ENCODE data around the gene LEO1. TPM values are rescaled to one million over a fixed set of nuclear protein-coding genes. Genes with fewer than 3 reads are reported as not detected.
A peak's percentile ranks its signal among the peaks of the same experiment; 100 is the strongest.

Gene LEO1
- total and polyA plus RNA-seq, 2 donors (not counting 1 experiment from before 2014, with no cell fraction given), result 1.9 to 19.1 TPM

DNA sequence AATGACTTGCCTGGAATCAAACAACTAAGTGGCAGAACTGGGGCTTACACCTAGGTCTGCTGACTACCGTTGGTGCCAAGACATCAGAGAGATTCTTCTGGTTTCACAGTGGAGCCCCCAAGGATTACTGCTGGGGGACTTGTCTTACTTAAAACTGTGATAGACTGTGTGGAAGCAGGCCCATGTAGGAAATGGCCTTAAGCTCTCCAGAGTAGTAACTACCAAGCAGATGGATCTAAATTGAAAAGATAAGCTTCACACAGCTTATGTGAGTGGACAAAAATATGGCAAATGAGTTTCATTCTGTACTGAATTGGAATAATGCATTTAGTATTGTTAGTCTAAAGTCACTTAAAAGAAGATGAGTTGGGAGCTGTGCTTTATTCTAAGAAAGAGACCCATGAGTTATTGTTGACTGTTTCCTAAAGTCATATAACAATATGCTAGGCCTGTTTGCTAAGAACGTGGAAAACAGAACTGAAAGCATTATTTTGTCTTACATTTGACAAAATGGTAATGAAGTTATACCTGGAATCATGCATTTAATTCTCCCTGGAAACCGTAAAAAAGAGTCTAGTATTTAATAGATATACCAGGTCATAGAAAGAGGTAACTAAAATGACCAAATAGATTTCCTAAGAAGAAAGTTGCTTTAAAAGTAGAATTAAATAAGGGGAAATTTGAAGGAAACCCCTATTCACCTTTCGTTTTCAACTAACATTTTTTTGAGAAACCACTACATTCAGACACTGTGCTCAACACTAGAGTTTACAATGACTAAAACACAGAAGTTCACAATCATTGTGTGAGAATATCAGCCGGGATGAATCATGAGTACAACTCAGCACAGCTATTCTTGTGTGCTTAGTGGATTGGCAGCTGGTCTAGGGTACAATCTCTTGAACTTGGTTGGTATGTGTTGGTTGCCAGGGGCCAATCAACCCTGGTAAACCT lies 34.4 kb upstream of the LEO1 start:
- no peaks in the 10 kb centered on the region for H3K36me3 ChIP-seq (replicated peaks in 1 of 2; ENCODE audit: control extremely low read depth in 1 of 2, control insufficient read depth in 1 of 2, extremely low read depth in 1 of 2, insufficient read depth in 2 of 2, low read length in 1 of 2)
- peaks cover 20 to 31% of the 10 kb centered on the region in 2 donors for H3K4me1 ChIP-seq (ENCODE audit: control insufficient read depth in 2 of 2, insufficient read depth in 2 of 2, low read length in 2 of 2)
- DNase-seq, result peak; percentile 31
- H3K27ac ChIP-seq (ENCODE audit: low read length in 2 of 2), result peak overlapping the region in 1 of 2 donors; percentile 59
- ChIA-PET CTCF (no interaction called here), POLR2A (no interaction called here)
- H3K4me2 ChIP-seq (replicated peaks; ENCODE audit: low read depth, low read length, poor library complexity, severe bottlenecking), result peak overlapping the region; percentile 1
- Mint-ChIP-seq H3K9me3 (ENCODE audit: insufficient read depth) (peaks cover 6% of the 10 kb centered on the region), H3K4me1 (peaks cover 33% of the 10 kb centered on the region), H3K4me3 (peak overlapping the region; percentile 40), H3K27me3 (no peaks in the 10 kb centered on the region), H3K27ac (peak overlapping the region; percentile 52)
- peak overlapping the region; percentile 30 for H2AFZ ChIP-seq (ENCODE audit: insufficient read depth, low read depth, low read length, poor library complexity, severe bottlenecking)
- no peaks in the 10 kb centered on the region for H3K79me2 ChIP-seq (ENCODE audit: control insufficient read depth, insufficient read depth, low read length)
- intact Hi-C loops (cut with micrococcal nuclease), result loop anchor here (5.0 kb wide), 1 partner anchor 41 kb away; no protein-coding TSS in a partner anchor
- no peaks in the 10 kb centered on the region for H3K9me3 ChIP-seq (ENCODE audit: control extremely low read depth in 1 of 3, control insufficient read depth in 2 of 3, insufficient read depth in 1 of 3, low read length in 2 of 3)
- peak; percentile 41 for ATAC-seq (ENCODE audit: low read depth)
- 67% methylated on average over 1 of the region's 5 CpGs for WGBS (ENCODE audit: insufficient coverage)
- no peak overlapping the region for H3K9ac ChIP-seq (ENCODE audit: low read length)
- H3K4me3 ChIP-seq (ENCODE audit: control extremely low read depth in 1 of 5, extremely low read depth in 1 of 5, insufficient read depth in 1 of 5, low read depth in 2 of 5, low read length in 4 of 5), result no peak overlapping the region
- H3K27me3 ChIP-seq (replicated peaks in 1 of 4; ENCODE audit: control extremely low read depth in 1 of 4, control insufficient read depth in 3 of 4, insufficient read depth in 4 of 4, low read length in 3 of 4), result no peaks in the 10 kb centered on the region
- TF ChIP-seq, protein P1, sequence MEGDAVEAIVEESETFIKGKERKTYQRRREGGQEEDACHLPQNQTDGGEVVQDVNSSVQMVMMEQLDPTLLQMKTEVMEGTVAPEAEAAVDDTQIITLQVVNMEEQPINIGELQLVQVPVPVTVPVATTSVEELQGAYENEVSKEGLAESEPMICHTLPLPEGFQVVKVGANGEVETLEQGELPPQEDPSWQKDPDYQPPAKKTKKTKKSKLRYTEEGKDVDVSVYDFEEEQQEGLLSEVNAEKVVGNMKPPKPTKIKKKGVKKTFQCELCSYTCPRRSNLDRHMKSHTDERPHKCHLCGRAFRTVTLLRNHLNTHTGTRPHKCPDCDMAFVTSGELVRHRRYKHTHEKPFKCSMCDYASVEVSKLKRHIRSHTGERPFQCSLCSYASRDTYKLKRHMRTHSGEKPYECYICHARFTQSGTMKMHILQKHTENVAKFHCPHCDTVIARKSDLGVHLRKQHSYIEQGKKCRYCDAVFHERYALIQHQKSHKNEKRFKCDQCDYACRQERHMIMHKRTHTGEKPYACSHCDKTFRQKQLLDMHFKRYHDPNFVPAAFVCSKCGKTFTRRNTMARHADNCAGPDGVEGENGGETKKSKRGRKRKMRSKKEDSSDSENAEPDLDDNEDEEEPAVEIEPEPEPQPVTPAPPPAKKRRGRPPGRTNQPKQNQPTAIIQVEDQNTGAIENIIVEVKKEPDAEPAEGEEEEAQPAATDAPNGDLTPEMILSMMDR (IDR thresholded peaks at IDR 0.05), result no peak
- no peak for TF ChIP-seq EZH2 (IDR thresholded peaks at IDR 0.05; ENCODE audit: borderline replicate concordance, insufficient read depth, low read depth, low read length, poor library complexity, severe bottlenecking)
- no peaks in the 10 kb centered on the region for H4K20me1 ChIP-seq (ENCODE audit: control insufficient read depth, insufficient read depth, low read length, poor library complexity, severe bottlenecking)

DNA sequence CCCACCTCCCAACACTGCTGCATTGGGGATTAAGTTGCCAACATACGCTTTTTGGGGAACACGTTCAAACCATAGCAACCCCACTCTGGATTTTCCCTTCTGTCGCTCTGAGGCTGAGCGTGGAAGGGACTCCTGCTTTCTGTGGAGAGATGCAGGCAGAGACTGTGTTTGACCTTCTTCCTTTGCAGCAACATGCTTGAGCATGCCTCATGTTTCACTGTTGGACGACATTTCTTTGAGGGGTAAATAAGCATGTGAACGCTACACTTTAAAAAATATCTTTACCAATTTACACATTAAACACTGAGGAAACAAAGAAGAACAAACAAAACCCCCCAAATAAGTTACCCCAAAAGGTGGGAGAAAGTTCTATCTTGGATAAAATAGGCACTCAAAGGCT lies 33.2 kb upstream of the LEO1 start:
- no peaks in the 10 kb centered on the region for H3K9me3 ChIP-seq (ENCODE audit: control extremely low read depth in 1 of 3, control insufficient read depth in 2 of 3, insufficient read depth in 1 of 3, low read length in 2 of 3)
- no peak overlapping the region for H3K4me3 ChIP-seq (ENCODE audit: control extremely low read depth in 1 of 5, extremely low read depth in 1 of 5, insufficient read depth in 1 of 5, low read depth in 2 of 5, low read length in 4 of 5)
- peaks cover 20 to 31% of the 10 kb centered on the region in 2 donors for H3K4me1 ChIP-seq (ENCODE audit: control insufficient read depth in 2 of 2, insufficient read depth in 2 of 2, low read length in 2 of 2)
- Mint-ChIP-seq H3K4me3 (no peak overlapping the region), H3K27me3 (no peaks in the 10 kb centered on the region), H3K4me1 (peaks cover 33% of the 10 kb centered on the region), H3K27ac (no peak overlapping the region), H3K9me3 (ENCODE audit: insufficient read depth) (peaks cover 6% of the 10 kb centered on the region)
- no peak for TF ChIP-seq EZH2 (IDR thresholded peaks at IDR 0.05; ENCODE audit: borderline replicate concordance, insufficient read depth, low read depth, low read length, poor library complexity, severe bottlenecking)
- TF ChIP-seq, protein P1 (IDR thresholded peaks at IDR 0.05), result no peak
- POLR2A ChIA-PET, result no interaction called here
- no peaks in the 10 kb centered on the region for H3K36me3 ChIP-seq (replicated peaks in 1 of 2; ENCODE audit: control extremely low read depth in 1 of 2, control insufficient read depth in 1 of 2, extremely low read depth in 1 of 2, insufficient read depth in 2 of 2, low read length in 1 of 2)
- H3K27me3 ChIP-seq (replicated peaks in 1 of 4; ENCODE audit: control extremely low read depth in 1 of 4, control insufficient read depth in 3 of 4, insufficient read depth in 4 of 4, low read length in 3 of 4), result no peaks in the 10 kb centered on the region
- no peak overlapping the region for H3K27ac ChIP-seq (ENCODE audit: low read length in 2 of 2)
- intact Hi-C loops (cut with micrococcal nuclease), result loop anchor here (5.0 kb wide), 1 partner anchor 42 kb away; no protein-coding TSS in a partner anchor
- H3K9ac ChIP-seq (ENCODE audit: low read length), result no peak overlapping the region
- WGBS (ENCODE audit: insufficient coverage), result 100% methylated on average over 2 of the region's 6 CpGs
- no peaks in the 10 kb centered on the region for H3K79me2 ChIP-seq (ENCODE audit: control insufficient read depth, insufficient read depth, low read length)
- no peak overlapping the region for H2AFZ ChIP-seq (ENCODE audit: insufficient read depth, low read depth, low read length, poor library complexity, severe bottlenecking)
- CTCF ChIA-PET, result no interaction called here
- no peaks in the 10 kb centered on the region for H4K20me1 ChIP-seq (ENCODE audit: control insufficient read depth, insufficient read depth, low read length, poor library complexity, severe bottlenecking)
- no peak overlapping the region for H3K4me2 ChIP-seq (replicated peaks; ENCODE audit: low read depth, low read length, poor library complexity, severe bottlenecking)
- no peak for DNase-seq
- ATAC-seq (ENCODE audit: low read depth), result no peak
